Tibial artery (tissue), 4 donors: ENCODE results near the gene NSUN4.

ENCODE experiments used
- DNase-seq, 2 donors: peaks; one replicate each; pipeline ENCODE4 v3.0.0-alpha.2; 2019
- H3K27ac ChIP-seq, 2 donors: fragments of 200-600 bp; sonication (generic) in 1 of 2; 1 replicate in 1 of 2; 2 replicates in 1 of 2; pipeline ENCODE4 v1.5.1; 2018 to 2019; ENCODE audit warnings: mild to moderate bottlenecking in 1 of 2
- H3K27me3 ChIP-seq, 2 donors: fragments of 200-600 bp; sonication (generic) in 1 of 2; one replicate each; pipeline versions ENCODE4 v1.5.1 to v1.6.0; 2016 to 2019
- H3K36me3 ChIP-seq, 3 donors: fragments of 200-600 bp; sonication (generic) in 2 of 3; one replicate each; pipeline ENCODE4 v1.5.1; 2016 to 2019; ENCODE audit warnings: mild to moderate bottlenecking in 2 of 3
- H3K4me1 ChIP-seq, 4 donors: fragments of 200-600 bp; sonication (generic) in 2 of 4; 1 replicate in 3 of 4; 2 replicates in 1 of 4; pipeline ENCODE4 v1.5.1; 2016 to 2019
- H3K4me3 ChIP-seq, 2 donors: fragments of 200-600 bp; sonication (generic) in 1 of 2; 1 replicate in 1 of 2; 2 replicates in 1 of 2; pipeline ENCODE4 v1.5.1; 2018 to 2019; ENCODE audit warnings: mild to moderate bottlenecking in 2 of 2
- H3K9me3 ChIP-seq, 3 donors: fragments of 200-600 bp; sonication (generic) in 1 of 3; one replicate each; pipeline ENCODE4 v1.5.1; 2016 to 2019
- intact Hi-C: fragments of 100-400 bp; cut with DNase I; formaldehyde crosslinking; loops from one replicate; pipeline ENCODE4 v1.15.0; 2023; ENCODE audit warnings: low total_unique reads
- TF ChIP-seq, protein P1 (sequence below), 2 experiments: fragments of 200-600 bp in 1 of 2; fragments of 450-650 bp in 1 of 2; IDR thresholded peaks; one replicate each; pipeline ENCODE4 v1.5.1; 2017 to 2019; ENCODE audit warnings: antibody characterized with exemption in 2 of 2, mild to moderate bottlenecking in 1 of 2, moderate library complexity in 1 of 2

Gene NSUN4

DNA sequence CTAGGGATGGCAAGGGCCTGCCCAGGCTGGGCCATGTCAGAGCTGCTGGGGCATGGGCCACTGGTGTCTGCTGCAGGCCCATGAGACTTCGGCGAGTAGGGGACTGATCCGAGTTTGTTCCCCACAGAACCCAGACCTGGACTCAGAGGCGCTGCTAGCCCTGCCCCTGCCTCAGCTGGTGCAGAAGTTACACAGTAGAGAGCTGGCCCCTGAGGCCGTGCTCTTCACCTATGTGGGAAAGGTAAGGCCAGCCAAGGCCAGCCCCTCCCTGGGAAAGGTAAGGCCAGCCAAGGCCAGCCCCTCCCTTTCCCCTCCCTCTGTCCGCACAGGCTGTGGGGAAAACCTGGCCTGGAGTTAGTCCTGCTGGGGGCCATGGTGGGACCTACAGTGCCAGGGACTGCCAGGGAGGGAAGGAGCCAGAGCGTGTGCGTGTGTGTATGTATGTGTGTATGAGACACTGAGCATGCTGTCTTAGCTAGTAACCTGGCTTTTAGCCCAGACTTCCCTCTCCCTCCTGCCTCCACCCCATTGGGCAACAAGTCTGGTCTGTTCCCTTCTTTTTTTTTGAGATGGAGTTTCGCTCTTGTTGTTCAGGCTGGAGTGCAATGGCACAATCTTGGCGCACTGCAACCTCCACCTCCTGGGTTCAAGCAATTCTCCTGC is 61.5 kb downstream of the NSUN4 start:
- H3K27me3 ChIP-seq: no peaks in the 10 kb centered on the region
- peak; percentile 76 to 90 for DNase-seq
- peaks cover 0 to 3% (median 0%) of the 10 kb centered on the region in 3 donors for H3K36me3 ChIP-seq
- H3K4me3 ChIP-seq: peak overlapping the region in 1 of 2 donors; percentile 12
- TF ChIP-seq, protein P1, sequence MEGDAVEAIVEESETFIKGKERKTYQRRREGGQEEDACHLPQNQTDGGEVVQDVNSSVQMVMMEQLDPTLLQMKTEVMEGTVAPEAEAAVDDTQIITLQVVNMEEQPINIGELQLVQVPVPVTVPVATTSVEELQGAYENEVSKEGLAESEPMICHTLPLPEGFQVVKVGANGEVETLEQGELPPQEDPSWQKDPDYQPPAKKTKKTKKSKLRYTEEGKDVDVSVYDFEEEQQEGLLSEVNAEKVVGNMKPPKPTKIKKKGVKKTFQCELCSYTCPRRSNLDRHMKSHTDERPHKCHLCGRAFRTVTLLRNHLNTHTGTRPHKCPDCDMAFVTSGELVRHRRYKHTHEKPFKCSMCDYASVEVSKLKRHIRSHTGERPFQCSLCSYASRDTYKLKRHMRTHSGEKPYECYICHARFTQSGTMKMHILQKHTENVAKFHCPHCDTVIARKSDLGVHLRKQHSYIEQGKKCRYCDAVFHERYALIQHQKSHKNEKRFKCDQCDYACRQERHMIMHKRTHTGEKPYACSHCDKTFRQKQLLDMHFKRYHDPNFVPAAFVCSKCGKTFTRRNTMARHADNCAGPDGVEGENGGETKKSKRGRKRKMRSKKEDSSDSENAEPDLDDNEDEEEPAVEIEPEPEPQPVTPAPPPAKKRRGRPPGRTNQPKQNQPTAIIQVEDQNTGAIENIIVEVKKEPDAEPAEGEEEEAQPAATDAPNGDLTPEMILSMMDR (IDR thresholded peaks at IDR 0.05): no peak
- intact Hi-C loops: no loop called here
- peaks cover 0 to 27% (median 16%) of the 10 kb centered on the region in 4 donors for H3K4me1 ChIP-seq
- H3K9me3 ChIP-seq: no peaks in the 10 kb centered on the region
- peak overlapping the region; percentile 41 to 59 for H3K27ac ChIP-seq

DNA sequence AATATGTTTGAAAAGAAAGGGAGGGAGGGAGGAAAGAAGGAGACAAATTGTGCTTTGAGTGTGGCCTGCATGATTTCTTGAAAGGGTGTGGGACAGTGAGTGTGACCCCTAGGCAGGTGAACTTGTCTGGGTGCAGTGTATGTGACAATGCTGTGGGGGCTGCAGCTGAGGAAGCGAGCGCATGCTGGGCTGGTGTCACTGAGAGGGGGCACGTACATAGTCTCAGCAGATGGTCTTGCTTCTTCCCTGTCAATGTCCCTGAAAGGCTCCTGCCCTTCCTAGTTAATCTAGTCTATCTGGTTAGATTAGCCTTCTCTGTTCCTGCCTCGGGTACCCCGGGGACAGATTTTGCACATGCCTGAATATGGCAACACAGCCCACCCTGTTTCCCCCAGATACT is 63.3 kb downstream of the NSUN4 start:
- peaks cover 0 to 11% (median 0%) of the 10 kb centered on the region in 3 donors for H3K36me3 ChIP-seq
- TF ChIP-seq, protein P1 (IDR thresholded peaks at IDR 0.05): no peak
- H3K27me3 ChIP-seq: no peaks in the 10 kb centered on the region
- DNase-seq: no peak
- no peak overlapping the region for H3K4me3 ChIP-seq
- H3K4me1 ChIP-seq: peaks cover 0 to 25% (median 15%) of the 10 kb centered on the region in 4 donors
- H3K9me3 ChIP-seq: no peaks in the 10 kb centered on the region
- intact Hi-C loops: loop anchor here (2.0 kb wide), 1 partner anchor 321 kb away; no protein-coding TSS in a partner anchor
- H3K27ac ChIP-seq: no peak overlapping the region

DNA sequence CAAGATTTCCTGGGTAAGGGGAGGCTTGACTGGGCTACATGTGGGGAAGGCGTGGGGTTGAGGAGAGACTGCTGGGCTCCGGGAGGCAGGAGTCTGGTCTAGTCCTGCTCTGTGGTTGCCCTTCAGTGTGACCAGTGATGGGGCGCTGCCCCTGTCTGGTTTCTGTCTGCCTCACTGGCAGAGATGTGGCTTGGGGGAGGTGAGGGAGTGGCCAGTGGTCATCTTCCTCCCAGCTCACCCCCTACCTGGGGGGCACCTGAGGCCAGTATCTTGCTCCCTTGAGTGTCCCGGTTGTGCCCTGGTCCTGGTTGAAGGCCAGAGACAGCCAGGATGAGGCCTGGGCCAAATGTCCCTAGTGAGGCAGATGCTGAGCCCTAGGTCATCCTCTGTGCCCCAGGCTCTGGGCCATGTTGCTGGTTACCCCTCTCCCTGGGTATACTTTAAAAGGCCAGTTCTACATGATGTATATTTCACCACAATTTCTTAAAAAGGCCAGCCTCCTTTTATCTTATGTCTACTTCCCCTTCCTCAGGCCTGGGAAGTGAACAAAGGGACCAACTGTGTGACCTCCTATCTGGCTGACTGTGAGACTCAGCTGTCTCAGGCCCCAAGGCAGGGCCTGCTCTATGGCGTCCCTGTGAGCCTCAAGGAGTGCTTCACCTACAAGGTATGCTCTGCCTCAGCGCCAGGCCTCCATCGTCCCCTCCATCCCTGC is 64.0 kb downstream of the NSUN4 start:
- no peak overlapping the region for H3K27ac ChIP-seq
- no peak for DNase-seq
- H3K36me3 ChIP-seq: peaks cover 0 to 18% (median 0%) of the 10 kb centered on the region in 3 donors
- H3K4me1 ChIP-seq: peaks cover 0 to 25% (median 15%) of the 10 kb centered on the region in 4 donors
- H3K4me3 ChIP-seq: no peak overlapping the region
- TF ChIP-seq, protein P1 (IDR thresholded peaks at IDR 0.05): no peak
- H3K27me3 ChIP-seq: no peaks in the 10 kb centered on the region
- H3K9me3 ChIP-seq: no peaks in the 10 kb centered on the region
- intact Hi-C loops: loop anchor here (2.0 kb wide), 1 partner anchor 320 kb away; no protein-coding TSS in a partner anchor

DNA sequence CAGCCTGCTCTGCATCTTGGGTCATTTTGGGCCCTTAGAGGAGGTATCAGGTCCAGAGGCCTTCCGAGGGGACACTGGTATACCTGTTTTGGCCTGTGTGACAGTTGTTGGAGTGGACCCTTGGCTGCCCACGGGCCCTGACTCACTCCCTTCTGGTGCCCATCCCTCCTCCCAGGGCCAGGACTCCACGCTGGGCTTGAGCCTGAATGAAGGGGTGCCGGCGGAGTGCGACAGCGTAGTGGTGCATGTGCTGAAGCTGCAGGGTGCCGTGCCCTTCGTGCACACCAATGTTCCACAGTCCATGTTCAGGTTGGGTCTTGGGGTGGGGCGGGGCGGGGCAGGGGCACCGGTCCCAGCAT is 64.6 kb downstream of the NSUN4 start:
- intact Hi-C loops: loop anchor here (2.0 kb wide), 1 partner anchor 320 kb away; no protein-coding TSS in a partner anchor
- Histone ChIP-seq H3K9me3 (no peaks in the 10 kb centered on the region), H3K36me3 (peaks cover 0 to 23% (median 0%) of the 10 kb centered on the region in 3 donors), H3K4me3 (no peak overlapping the region), H3K27ac (no peak overlapping the region), H3K4me1 (peaks cover 0 to 25% (median 15%) of the 10 kb centered on the region in 4 donors), H3K27me3 (no peaks in the 10 kb centered on the region)
- TF ChIP-seq, protein P1 (IDR thresholded peaks at IDR 0.05): no peak
- DNase-seq: no peak

DNA sequence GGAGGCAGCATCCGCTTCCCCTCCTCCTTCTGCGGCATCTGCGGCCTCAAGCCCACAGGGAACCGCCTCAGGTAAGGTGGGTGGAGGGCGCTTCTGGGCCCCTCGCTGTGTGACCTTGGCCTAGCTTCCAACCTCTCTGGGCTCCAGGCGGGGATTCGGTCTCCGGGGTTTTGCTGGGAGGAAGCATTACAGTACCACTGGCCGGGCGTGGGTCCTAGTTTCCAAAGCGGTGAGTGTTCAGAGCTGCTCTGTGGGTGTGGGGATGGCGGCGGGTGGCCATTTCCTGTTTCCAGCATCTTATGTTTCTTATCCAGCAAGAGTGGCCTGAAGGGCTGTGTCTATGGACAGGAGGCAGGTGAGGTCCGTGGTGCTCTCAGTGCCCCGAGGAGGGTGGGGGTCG is 65.1 kb downstream of the NSUN4 start:
- Histone ChIP-seq H3K9me3 (no peaks in the 10 kb centered on the region), H3K27me3 (no peaks in the 10 kb centered on the region), H3K36me3 (peaks cover 0 to 28% (median 0%) of the 10 kb centered on the region in 3 donors), H3K4me1 (peaks cover 0 to 25% (median 15%) of the 10 kb centered on the region in 4 donors), H3K27ac (no peak overlapping the region), H3K4me3 (no peak overlapping the region)
- intact Hi-C loops: loop anchor here (1.0 to 2.0 kb wide), 2 partner anchors 123 to 319 kb away; no protein-coding TSS in a partner anchor
- TF ChIP-seq, protein P1 (IDR thresholded peaks at IDR 0.05): no peak
- DNase-seq: no peak
